Measurements from ENCODE around the gene MAPRE2. TPM values are rescaled to one million over a fixed set of nuclear protein-coding genes. Genes with fewer than 3 reads are reported as not detected.
"Not testable (repeated sequence)": the region's sequence is repeated elsewhere in the genome, so short reads cannot be mapped to it uniquely, and the experiment has no call there.

The MAPRE2 gene
- polyA plus RNA-seq, 1 donor from 2014 or later, result 58.9 TPM

DNA sequence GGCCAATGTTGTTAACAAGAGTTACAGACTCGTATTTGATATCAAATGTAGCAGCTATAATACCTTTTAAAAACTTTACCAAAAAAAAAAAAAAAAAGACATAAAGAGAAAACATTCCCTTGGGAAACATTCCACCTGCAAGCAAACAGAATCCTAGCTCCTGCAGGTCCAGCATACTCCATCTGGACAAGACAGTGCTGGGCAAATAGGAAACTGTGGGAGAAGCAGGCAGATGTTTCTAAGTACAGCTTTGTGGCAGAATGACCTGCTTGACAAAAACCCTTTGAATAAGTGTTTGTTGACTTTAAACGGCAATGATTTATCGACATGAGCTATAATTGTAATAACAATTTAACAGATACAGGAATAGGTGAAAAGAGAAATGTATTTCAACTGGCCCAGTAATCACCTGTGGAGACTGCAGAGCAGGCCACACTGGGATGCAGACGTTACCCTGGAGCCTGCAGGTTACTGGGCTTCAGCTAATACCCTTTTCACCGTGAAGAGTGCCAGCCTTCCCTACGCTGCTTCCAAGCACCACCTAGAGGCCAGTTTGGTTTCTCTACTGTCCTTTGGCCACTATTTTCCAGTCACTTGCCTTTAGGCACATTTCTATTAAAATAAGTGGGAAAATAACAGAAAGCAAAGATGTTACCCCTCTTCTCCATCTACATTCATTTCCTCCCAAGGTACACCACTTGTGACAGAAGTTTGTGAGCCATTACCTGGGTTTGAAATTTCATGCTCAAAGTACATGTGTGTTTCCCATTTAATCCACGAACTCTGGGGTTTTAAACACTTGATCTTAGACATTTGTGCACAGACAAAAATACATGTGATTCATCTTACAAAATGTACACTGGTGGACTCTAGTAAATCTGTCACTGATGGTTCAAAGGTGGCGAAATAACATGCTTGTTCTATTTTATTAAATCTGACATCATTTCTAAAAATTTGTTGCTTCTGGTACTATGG is 102.7 kb downstream of the MAPRE2 start:
- Histone ChIP-seq H3K79me2 (replicated peaks; ENCODE audit: insufficient read depth, low read length) (no peaks in the 10 kb centered on the region), H3K4me2 (ENCODE audit: low read length) (no peak overlapping the region), H3F3A (ENCODE audit: insufficient read depth, low read length, poor library complexity, severe bottlenecking) (no peaks in the 10 kb centered on the region), H3K9me2 (ENCODE audit: insufficient read depth, low read length) (no peaks in the 10 kb centered on the region), H3K27me3 (ENCODE audit: insufficient read depth, low read depth, low read length) (no peaks in the 10 kb centered on the region), H3K9me3 (ENCODE audit: low read length) (no peaks in the 10 kb centered on the region), H3K27ac (ENCODE audit: low read length) (no peak overlapping the region), H2AFZ (ENCODE audit: low read depth, low read length) (no peak overlapping the region), H3K4me3 (ENCODE audit: low read length) (no peak overlapping the region), H3K9ac (ENCODE audit: low read length) (no peak overlapping the region), H4K20me1 (ENCODE audit: insufficient read depth) (no peaks in the 10 kb centered on the region), H3K36me3 (ENCODE audit: insufficient read depth, low read length) (no peaks in the 10 kb centered on the region)
- TF ChIP-seq POLR2AphosphoS5 (IDR thresholded peaks at IDR 0.05), result no peak
- TF ChIP-seq TAF1 (IDR thresholded peaks at IDR 0.05; ENCODE audit: low read depth), result no peak
- TF ChIP-seq, protein P1, sequence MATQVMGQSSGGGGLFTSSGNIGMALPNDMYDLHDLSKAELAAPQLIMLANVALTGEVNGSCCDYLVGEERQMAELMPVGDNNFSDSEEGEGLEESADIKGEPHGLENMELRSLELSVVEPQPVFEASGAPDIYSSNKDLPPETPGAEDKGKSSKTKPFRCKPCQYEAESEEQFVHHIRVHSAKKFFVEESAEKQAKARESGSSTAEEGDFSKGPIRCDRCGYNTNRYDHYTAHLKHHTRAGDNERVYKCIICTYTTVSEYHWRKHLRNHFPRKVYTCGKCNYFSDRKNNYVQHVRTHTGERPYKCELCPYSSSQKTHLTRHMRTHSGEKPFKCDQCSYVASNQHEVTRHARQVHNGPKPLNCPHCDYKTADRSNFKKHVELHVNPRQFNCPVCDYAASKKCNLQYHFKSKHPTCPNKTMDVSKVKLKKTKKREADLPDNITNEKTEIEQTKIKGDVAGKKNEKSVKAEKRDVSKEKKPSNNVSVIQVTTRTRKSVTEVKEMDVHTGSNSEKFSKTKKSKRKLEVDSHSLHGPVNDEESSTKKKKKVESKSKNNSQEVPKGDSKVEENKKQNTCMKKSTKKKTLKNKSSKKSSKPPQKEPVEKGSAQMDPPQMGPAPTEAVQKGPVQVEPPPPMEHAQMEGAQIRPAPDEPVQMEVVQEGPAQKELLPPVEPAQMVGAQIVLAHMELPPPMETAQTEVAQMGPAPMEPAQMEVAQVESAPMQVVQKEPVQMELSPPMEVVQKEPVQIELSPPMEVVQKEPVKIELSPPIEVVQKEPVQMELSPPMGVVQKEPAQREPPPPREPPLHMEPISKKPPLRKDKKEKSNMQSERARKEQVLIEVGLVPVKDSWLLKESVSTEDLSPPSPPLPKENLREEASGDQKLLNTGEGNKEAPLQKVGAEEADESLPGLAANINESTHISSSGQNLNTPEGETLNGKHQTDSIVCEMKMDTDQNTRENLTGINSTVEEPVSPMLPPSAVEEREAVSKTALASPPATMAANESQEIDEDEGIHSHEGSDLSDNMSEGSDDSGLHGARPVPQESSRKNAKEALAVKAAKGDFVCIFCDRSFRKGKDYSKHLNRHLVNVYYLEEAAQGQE (IDR thresholded peaks at IDR 0.05; ENCODE audit: borderline replicate concordance), result no peak
- no peak for TF ChIP-seq EZH2 (IDR thresholded peaks at IDR 0.05; ENCODE audit: borderline replicate concordance, insufficient read depth, low read length, poor library complexity, severe bottlenecking)
- TF ChIP-seq, protein P2, sequence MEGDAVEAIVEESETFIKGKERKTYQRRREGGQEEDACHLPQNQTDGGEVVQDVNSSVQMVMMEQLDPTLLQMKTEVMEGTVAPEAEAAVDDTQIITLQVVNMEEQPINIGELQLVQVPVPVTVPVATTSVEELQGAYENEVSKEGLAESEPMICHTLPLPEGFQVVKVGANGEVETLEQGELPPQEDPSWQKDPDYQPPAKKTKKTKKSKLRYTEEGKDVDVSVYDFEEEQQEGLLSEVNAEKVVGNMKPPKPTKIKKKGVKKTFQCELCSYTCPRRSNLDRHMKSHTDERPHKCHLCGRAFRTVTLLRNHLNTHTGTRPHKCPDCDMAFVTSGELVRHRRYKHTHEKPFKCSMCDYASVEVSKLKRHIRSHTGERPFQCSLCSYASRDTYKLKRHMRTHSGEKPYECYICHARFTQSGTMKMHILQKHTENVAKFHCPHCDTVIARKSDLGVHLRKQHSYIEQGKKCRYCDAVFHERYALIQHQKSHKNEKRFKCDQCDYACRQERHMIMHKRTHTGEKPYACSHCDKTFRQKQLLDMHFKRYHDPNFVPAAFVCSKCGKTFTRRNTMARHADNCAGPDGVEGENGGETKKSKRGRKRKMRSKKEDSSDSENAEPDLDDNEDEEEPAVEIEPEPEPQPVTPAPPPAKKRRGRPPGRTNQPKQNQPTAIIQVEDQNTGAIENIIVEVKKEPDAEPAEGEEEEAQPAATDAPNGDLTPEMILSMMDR (IDR thresholded peaks at IDR 0.05; ENCODE audit: poor library complexity, severe bottlenecking), result peak; percentile 73
- TF ChIP-seq RAD21 (conservative IDR thresholded peaks at IDR 0.05), result peak; percentile 80
- TF ChIP-seq MXI1 (conservative IDR thresholded peaks at IDR 0.05; ENCODE audit: poor library complexity, severe bottlenecking), result no peak
- TF ChIP-seq SMC3 (conservative IDR thresholded peaks at IDR 0.05; ENCODE audit: poor library complexity), result peak; percentile 78
- TF ChIP-seq EP300 (conservative IDR thresholded peaks at IDR 0.05; ENCODE audit: poor library complexity, severe bottlenecking), result no peak

DNA sequence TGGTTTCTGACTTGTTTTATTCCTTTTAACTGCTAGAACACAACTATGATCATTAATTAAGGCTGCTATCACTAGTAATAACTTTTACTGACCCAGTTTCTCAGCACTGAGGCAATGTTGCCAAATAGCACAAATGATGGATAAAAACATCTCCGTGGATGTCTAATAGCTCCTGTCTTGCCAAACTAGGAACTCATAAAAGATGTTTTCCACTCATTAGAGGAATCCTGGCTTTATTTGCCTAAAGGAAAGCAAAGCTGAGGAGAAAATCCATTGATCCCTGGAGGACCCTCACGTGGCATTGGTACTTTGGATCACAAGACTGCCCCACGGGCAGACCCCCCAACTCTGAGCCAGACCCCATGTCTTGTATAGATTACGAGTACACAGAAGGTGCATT is 103.5 kb downstream of the MAPRE2 start:
- Histone ChIP-seq H4K20me1 (ENCODE audit: insufficient read depth) (no peaks in the 10 kb centered on the region), H3K4me3 (ENCODE audit: low read length) (no peak overlapping the region), H2AFZ (ENCODE audit: low read depth, low read length) (no peak overlapping the region), H3K4me2 (ENCODE audit: low read length) (no peak overlapping the region), H3K9me2 (ENCODE audit: insufficient read depth, low read length) (no peaks in the 10 kb centered on the region), H3K27ac (ENCODE audit: low read length) (no peak overlapping the region), H3K9ac (ENCODE audit: low read length) (no peak overlapping the region), H3K36me3 (ENCODE audit: insufficient read depth, low read length) (no peaks in the 10 kb centered on the region), H3K9me3 (ENCODE audit: low read length) (no peaks in the 10 kb centered on the region), H3K27me3 (ENCODE audit: insufficient read depth, low read depth, low read length) (no peaks in the 10 kb centered on the region), H3F3A (ENCODE audit: insufficient read depth, low read length, poor library complexity, severe bottlenecking) (no peaks in the 10 kb centered on the region), H3K79me2 (replicated peaks; ENCODE audit: insufficient read depth, low read length) (no peaks in the 10 kb centered on the region)
- no peak for TF ChIP-seq SMC3 (conservative IDR thresholded peaks at IDR 0.05; ENCODE audit: poor library complexity)
- no peak for TF ChIP-seq EP300 (conservative IDR thresholded peaks at IDR 0.05; ENCODE audit: poor library complexity, severe bottlenecking)

DNA sequence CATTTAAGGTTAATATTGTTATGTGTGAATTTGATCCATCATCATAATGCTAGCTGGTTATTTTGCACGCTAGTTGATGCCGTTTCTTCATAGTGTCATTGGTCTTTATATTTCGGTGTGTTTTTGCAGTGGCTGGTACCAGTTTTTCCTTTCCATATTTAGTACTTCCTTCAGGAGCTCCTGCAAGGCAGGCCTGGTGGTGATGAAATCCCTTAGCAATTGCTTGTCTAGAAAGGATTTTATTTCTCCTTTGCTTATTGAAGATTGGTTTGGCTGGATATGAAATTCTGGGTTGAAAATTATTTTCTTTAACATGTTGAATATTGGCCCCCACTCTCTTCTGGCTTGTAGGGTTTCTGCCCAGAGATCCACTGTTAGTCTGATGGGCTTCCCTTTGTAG is 109.0 kb downstream of the MAPRE2 start:
- not testable (repeated sequence) for H3K9me2 ChIP-seq (ENCODE audit: insufficient read depth, low read length); H3K4me3 ChIP-seq (ENCODE audit: low read length); H3K9me3 ChIP-seq (ENCODE audit: low read length); H4K20me1 ChIP-seq (ENCODE audit: insufficient read depth); H3K79me2 ChIP-seq (replicated peaks; ENCODE audit: insufficient read depth, low read length); H3K36me3 ChIP-seq (ENCODE audit: insufficient read depth, low read length); H3K4me2 ChIP-seq (ENCODE audit: low read length); H3K9ac ChIP-seq (ENCODE audit: low read length); H3K27me3 ChIP-seq (ENCODE audit: insufficient read depth, low read depth, low read length); H3K27ac ChIP-seq (ENCODE audit: low read length); H3F3A ChIP-seq (ENCODE audit: insufficient read depth, low read length, poor library complexity, severe bottlenecking); H2AFZ ChIP-seq (ENCODE audit: low read depth, low read length)
